CD4-positive, alpha-beta T cell treated with Interleukin-4 for 4 hours (primary cell): ENCODE data around the gene ACOXL.
"Not testable (repeated sequence)": the region's sequence is repeated elsewhere in the genome, so short reads cannot be mapped to it uniquely, and the experiment has no call there.

Experiments
- DNase-seq: peaks from one replicate; pipeline ENCODE4 v3.0.0-alpha.2; 2020

Gene ACOXL

GRCh38 chr2:111048856-111049768 lies 316.7 kb downstream of the ACOXL start:
- no peak for DNase-seq

DNA sequence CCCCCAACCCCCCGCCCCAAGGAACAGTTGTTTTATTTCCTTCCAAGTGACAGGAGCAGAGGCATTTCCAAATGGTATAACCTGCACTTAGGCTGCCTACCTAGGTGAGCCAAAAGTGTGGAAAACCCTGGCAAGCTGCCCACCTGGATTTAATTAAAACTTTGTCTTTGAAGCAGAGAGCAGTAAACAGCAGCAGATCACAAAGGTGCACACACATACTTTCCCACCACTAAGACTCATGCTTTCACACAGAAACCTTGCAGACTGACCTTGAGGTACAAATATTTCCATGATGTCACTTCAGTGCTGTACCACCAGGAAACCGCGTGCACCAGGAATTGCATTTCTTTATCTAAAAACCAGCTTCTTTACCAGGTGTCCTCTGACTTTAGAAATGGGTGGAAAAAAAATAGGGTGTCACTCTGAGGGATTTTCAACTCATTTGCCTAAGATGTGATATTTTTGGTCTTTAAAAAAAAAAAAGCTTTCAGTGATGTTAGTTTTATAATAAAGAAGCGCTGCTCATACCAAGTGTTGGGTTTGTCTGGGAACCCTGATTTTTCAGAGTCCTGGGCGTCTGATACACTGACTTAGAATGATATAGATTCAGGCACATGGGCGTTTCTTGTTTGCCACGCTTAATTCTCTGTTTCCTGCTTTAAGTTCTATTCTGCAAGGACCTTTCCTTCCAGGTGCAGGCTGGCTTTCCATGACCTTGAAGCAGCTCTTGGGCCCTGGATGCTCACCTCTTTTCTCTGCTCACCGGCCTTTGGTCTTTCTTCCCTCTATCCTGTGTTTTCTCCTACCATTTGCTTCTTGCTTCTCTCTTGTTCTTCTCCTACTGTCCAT lies 317.6 kb downstream of the ACOXL start:
- no peak for DNase-seq

DNA sequence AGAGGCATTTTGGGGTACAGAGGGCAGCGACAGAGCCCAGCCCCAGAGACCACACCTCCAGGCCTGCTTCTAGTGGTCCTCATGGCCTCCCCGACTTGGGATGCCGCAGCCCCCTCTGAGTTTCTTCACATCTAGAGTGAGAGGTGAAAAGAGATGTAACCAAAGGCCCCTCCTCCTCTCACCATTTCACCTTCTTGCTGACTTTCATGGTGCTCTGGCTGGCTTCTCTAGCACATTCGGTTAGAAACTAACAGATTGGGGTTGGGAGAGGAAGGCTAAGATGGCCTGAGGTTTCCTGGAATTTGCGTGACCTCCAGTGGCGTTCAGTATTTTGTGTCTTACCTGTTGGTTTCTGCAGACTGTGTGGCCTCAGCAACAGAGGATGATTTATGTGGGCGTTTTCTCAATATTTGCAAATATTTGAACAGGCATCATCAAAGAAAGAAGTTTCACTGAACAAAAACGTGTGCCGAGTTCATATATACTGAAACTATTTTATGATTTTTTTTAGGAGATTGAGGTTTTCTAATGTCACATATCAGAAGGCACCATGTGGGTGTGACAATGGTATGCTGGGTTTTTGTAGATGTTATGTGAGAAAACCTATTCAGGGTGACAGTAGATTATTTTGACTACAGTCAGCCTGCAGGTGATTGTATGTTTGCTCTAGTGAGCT lies 318.5 kb downstream of the ACOXL start:
- no peak for DNase-seq

- DNase-seq: no peak
Observed at GRCh38 chr2:111052621-111053020, 320.2 kb downstream of the ACOXL start.

DNA sequence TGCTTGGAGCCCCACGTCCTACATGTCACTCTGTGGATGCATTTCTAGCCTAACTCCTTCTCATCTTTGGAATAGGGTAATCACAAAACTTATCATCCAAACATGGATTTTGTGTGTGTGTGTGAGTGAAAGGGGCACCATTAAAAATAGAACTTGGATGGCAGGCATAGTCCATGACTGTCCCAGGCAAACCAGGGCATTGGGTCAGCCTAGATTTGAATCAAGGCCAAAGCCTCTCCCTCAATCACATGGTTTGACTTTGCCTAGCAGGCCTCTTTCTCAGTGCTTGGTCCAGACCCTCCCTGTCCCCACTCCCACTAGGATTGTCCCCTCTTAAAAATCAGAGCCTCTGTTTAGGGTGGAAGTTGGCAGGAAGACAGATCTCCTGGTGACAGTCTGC lies 320.9 kb downstream of the ACOXL start:
- no peak for DNase-seq

DNA sequence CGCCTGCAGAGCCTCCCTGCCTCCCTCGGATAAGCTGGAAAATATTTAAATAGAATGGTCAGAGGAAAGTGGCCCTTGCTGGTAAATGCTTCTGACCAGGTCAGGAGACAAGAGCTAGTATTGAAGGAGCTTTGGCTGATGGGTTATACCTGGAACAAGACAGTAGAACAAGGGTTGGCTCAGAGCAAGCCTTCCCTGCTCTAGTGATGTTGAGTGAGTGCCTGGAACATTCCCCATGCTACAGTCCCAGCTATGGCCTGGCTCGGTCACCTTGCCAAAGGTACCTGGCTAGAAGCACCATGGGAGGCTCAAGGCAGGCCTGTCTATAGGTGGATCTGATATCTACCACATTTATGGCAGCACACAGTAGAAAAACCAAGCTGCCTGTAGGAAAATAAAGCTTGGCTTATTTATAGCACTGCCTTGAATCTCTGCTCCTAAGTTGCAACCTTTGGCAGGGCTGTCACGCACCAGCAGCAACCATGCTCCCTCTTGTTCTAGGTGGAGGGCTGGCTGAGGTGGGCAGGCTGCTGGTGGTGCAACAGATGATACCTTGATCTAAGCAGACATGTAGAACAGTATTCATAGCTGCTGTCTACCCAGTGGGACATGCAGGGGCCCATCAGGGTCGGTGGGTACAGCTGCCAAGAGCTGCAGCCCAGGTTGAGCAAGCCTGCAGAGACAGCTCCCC lies 321.6 kb downstream of the ACOXL start:
- DNase-seq: no peak

GRCh38 chr2:111054791-111055691 lies 322.7 kb downstream of the ACOXL start:
- DNase-seq: no peak

DNA sequence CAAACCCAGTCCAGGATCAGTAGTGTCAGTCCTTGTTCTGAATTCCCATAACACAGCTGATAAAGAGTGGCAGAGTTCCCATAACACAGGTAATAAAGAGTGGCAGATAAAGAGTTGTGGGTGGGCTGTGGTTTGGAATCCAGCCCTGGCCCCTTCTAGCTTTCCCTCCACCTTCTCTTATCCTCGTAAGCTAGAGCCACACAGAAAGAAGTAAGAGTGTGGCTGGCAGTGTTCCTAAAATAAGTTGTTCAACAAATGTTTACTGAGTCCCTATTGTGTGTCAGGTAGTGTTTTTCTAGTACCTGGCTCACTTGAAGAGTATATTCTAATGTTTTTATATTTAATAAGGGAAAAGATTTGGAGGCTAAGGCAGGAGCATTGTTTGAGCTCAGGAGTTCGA lies 323.4 kb downstream of the ACOXL start:
- no peak for DNase-seq

GRCh38 chr2:111057045-111057444 lies 324.7 kb downstream of the ACOXL start:
- DNase-seq: no peak

GRCh38 chr2:111057721-111058120 lies 325.3 kb downstream of the ACOXL start:
- no peak for DNase-seq

- DNase-seq: no peak
Observed at GRCh38 chr2:111058264-111058663, 325.9 kb downstream of the ACOXL start.

GRCh38 chr2:111061191-111061590 lies 328.8 kb downstream of the ACOXL start:
- no peak for DNase-seq

DNA sequence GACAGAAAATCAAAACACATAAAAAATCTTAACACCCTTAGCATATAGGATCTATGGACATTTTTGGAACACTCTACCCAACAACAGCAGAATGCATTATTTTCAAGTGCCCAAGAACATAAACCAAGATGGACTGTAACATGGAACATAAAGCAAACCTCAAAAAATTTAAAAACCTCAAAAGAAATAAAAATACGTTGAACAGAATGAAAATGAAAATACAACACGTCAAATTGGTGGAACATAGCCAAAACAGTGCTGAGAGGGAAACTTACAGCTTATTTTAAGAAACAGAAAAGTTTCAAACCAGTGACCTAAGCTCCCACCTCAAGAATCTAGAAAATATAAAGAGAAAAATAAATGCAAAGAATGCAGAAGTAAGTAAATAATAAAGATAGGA lies 330.0 kb downstream of the ACOXL start:
- DNase-seq: no peak

- DNase-seq: no peak
Observed at GRCh38 chr2:111066062-111066593, 333.8 kb downstream of the ACOXL start.

- no peak for DNase-seq
Observed at GRCh38 chr2:111068435-111069058, 336.2 kb downstream of the ACOXL start.

- no peak for DNase-seq
Observed at GRCh38 chr2:111069722-111070121, 337.3 kb downstream of the ACOXL start.

DNA sequence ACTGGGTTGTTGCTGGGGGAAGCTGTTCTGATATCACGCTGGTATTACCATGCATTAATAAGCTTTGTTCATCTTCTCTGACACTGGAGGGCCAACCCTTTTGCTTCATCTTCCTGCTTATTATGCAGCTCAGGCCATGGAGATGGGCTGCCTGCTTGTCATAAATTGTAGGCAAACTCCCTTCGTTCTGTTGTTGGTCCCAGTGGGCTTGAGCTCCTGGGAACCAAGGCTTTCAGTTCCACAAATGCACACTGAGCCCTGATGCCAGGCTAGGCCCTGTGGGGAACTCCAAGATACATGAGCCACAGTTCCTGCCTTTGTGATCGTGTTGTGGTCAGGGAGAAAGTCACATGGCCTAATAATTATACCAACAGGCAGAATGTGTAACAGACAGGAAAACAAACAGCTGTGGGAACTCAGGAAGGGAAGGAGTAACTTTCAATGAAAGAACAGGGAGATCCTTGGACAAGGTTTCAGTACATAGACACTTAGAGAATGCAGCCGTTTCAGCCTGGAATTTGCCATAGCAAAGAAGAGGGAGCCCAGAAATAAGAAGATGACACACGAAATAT lies 339.3 kb downstream of the ACOXL start:
- DNase-seq: no peak

DNA sequence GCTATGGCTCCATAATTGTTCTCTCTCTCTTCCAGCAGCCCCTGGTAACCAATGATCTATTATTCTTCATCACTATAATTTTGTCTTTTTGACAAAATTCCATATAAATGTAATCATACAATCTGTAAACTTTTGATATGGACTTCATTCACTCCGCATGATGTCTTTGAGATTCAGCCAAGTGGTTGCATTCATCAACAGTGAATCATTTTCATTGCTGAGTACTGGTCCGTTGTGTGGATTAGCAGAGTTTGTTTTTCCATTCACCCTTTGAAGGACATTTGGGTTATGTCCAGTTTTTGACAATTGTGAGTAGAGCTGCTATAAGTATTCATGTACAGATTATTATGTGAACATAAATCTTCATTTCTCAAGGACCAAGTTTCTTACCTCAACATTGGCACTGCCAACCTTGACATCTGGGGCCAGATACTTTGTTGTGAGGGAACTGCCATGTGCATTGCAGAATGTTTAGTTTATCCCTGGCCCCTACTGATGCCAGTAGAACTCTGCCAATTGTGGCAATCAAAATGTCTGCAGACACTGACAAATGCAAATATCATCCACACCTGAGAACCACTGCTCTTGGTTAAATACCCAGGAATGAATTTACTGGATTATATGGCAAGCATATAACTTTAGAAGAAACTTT lies 340.0 kb downstream of the ACOXL start:
- no peak for DNase-seq

- not testable (repeated sequence) for DNase-seq
Observed at GRCh38 chr2:111082659-111083058, 350.3 kb downstream of the ACOXL start.

GRCh38 chr2:111091811-111092211 lies 359.4 kb downstream of the ACOXL start:
- no peak for DNase-seq
